ENCODE data around the gene LY6G5C.
A peak's percentile ranks its signal among the peaks of the same experiment; 100 is the strongest.

Gene LY6G5C

DNA sequence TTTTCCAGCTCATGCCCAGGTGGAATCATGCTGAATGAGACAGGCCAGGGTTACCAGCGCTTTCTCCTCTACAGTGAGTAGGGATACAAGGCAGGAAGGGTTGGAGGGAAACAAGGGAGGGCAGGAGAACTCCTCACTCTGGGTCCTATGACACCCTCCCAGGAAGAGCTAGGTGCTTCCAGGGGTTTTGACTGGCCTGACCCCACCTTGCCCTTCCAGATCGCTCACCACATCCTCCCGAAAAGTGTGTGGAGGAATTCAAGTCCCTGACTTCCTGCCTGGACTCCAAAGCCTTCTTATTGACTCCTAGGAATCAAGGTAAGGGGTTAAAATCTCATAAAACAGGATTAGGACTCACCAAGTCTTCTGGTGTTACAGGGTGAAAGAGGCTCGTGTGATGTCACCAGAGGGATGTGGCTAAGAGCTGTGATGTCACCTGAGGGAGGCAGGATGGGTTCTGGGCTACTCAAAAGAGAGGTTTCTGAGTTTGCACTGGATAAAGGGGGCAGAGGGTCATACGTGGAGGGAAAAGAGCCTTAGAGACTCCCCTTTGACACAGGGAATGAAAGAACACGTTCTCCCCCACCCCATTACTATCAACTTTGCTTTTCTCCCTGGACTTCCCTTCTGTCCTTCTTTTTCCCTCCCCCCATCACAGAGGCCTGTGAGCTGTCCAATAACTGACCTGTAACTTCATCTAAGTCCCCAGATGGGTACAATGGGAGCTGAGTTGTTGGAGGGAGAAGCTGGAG, 23.3 kb downstream of the LY6G5C start:
- H3K4me3 Mint-ChIP-seq = no peak overlapping the region
- no peak for DNase-seq (ENCODE audit: low spot score in 2 of 2)
- H3K36me3 Mint-ChIP-seq = peaks cover 17% of the 10 kb centered on the region

GRCh38 chr6:31655349-31656237, 25.3 kb downstream of the LY6G5C start, which contains the start of gene APOM:
TSS of gene APOM (plus strand) at chr6:31655894. CDS start at chr6:31655967, 73 bp downstream.
- no peak for DNase-seq (ENCODE audit: low spot score in 2 of 2)
- peaks cover 53% of the 10 kb centered on the region for H3K4me1 Mint-ChIP-seq
- no peaks in the 10 kb centered on the region for H3K9me3 Mint-ChIP-seq
- no peaks in the 10 kb centered on the region for H3K27me3 Mint-ChIP-seq
- no peak within 1 kb of the TSS for H3K4me3 Mint-ChIP-seq
- H3K36me3 Mint-ChIP-seq = peaks cover 17% of the 10 kb centered on the region
- no peak for ATAC-seq (ENCODE audit: low read depth)
- peak within 1 kb of the TSS; percentile 39 for H3K27ac Mint-ChIP-seq

More for the DNA sequence above, 23.3 kb downstream of the LY6G5C start:
- Mint-ChIP-seq H3K4me1 (peaks cover 54% of the 10 kb centered on the region), H3K9me3 (no peaks in the 10 kb centered on the region), H3K27ac (no peak overlapping the region), H3K27me3 (no peaks in the 10 kb centered on the region)
- no peak for ATAC-seq (ENCODE audit: low read depth)

DNA sequence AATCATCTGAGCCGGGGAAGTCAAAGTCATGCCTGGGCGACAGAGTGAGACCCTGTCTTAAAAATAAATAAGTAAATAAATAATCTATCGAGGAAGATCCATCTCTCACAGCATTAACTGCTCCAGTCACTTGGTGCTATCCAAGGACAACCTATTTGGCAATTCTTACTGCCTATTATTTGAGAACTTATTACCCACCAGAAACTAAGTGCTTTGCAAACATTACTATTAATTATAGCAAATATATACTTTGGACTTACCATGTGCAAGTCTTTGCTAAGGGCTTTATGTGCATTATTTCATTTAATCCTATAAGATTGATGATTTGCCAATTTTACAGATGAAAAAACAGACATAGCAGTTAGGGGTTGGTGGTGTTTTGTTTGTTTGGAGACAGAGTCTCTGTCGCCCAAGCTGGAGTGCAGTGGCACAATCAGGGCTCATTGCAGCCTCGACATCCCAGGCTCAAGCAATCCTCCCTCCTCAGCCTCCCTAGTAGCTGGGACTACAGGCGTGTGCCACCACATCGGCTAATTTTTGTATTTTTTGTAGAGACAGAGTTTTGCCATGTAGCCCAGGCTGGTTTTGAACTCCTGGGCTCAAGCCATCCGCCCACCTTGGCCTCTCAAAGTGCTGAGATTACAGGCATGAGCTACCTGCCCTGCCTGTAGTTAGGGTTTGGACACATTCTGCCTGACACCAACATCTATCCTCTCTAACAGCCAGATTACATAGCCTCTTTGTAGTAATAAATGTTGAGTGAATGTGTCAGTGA, 26.1 kb downstream of the LY6G5C start:
- peaks cover 19% of the 10 kb centered on the region for H3K36me3 Mint-ChIP-seq
- DNase-seq (ENCODE audit: low spot score in 2 of 2) (no peak), ATAC-seq (ENCODE audit: low read depth) (no peak)
- no peaks in the 10 kb centered on the region for H3K9me3 Mint-ChIP-seq
- H3K27ac Mint-ChIP-seq = no peak overlapping the region
- H3K4me3 Mint-ChIP-seq = no peak overlapping the region
- no peaks in the 10 kb centered on the region for H3K27me3 Mint-ChIP-seq
- H3K4me1 Mint-ChIP-seq = peaks cover 47% of the 10 kb centered on the region

DNA sequence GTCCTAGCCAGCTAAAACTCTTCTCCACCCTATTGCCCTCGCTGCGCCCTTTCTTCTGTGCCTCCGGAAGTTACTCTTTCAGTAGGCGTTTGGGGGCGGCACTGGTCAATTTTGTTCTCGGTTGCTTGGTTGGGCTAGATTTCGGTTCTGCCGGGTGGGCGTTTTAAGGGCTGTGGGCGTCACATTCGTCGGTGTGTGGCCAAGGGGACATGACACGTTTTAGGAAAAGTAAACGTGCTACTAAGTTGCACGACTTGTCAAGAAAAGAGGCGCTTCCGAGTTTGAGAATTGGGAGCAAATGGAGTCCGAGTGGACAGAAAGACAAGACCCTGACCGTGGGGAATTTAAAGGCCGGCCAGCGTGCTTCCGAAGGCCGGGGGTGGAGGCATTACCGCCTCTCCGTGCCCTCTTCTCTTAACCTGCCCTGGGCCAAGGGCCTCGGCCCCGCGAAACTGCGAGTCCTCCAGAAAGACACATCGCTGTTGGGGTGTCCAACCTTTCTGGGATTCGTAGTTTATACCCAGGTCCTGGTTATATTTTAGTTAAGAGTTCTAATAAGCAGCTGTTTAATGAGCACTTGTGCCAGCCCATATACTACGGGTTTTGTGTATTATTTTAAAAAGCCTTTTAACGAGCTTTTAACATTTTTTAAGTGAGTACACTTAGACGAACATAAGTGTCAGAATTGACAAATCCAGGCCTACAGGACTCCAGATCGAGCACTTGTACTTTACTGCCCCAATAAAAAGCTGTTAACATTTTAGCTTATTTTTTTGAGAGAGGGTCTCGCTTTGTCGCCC, 27.7 kb downstream of the LY6G5C start:
- DNase-seq (ENCODE audit: low spot score in 2 of 2) (no peak), ATAC-seq (ENCODE audit: low read depth) (peak; percentile 67)
- H3K9me3 Mint-ChIP-seq = no peaks in the 10 kb centered on the region
- no peaks in the 10 kb centered on the region for H3K27me3 Mint-ChIP-seq
- peaks cover 26% of the 10 kb centered on the region for H3K36me3 Mint-ChIP-seq
- peak overlapping the region; percentile 88 for H3K4me3 Mint-ChIP-seq
- H3K4me1 Mint-ChIP-seq = peaks cover 35% of the 10 kb centered on the region
- peak overlapping the region; percentile 99 for H3K27ac Mint-ChIP-seq

DNA sequence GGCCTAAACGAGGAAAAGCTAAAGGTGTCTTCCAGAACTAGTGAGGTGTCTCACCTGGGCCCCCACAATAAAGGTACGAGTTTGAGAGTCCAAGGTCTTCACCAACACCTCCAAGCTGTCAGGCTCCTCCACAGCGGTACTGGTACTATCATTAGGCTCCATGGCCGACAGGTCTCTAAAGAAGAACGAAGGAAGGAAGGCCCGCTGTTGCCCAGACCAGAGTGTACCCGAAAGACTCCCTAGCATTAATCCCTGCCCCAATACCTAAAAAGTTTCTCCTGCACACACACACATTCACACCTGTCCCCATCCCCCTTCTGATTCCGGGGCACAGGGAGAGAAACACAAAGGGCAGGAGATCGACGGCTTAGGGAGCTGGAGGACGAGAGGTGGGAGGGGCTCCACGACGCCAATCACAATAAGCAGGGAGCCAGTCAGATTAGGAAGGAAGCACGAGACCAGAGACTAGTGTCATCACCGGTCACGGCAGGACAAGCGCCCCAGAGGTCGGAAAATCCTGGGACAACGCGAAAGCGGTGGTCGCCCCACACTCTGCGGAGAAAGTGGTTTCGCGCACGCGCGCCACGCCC, 29.2 kb downstream of the LY6G5C start:
- Mint-ChIP-seq H3K36me3 (peaks cover 26% of the 10 kb centered on the region), H3K27ac (peak overlapping the region; percentile 99), H3K4me1 (peaks cover 28% of the 10 kb centered on the region), H3K27me3 (no peaks in the 10 kb centered on the region), H3K9me3 (no peaks in the 10 kb centered on the region), H3K4me3 (peak overlapping the region; percentile 88)
- ATAC-seq (ENCODE audit: low read depth) (no peak), DNase-seq (ENCODE audit: low spot score in 2 of 2) (no peak)

- Mint-ChIP-seq H3K9me3 (no peaks in the 10 kb centered on the region), H3K36me3 (peaks cover 28% of the 10 kb centered on the region), H3K4me1 (peaks cover 3% of the 10 kb centered on the region), H3K4me3 (no peak overlapping the region), H3K27ac (no peak overlapping the region), H3K27me3 (no peaks in the 10 kb centered on the region)
- DNase-seq (ENCODE audit: low spot score in 2 of 2) (no peak), ATAC-seq (ENCODE audit: low read depth) (no peak)
Measured at GRCh38 chr6:31645325-31645724, 35.5 kb downstream of the LY6G5C start.

- Mint-ChIP-seq H3K27ac (no peak overlapping the region), H3K9me3 (no peaks in the 10 kb centered on the region), H3K4me3 (no peak overlapping the region), H3K36me3 (peaks cover 25% of the 10 kb centered on the region), H3K27me3 (no peaks in the 10 kb centered on the region), H3K4me1 (no peaks in the 10 kb centered on the region)
- ATAC-seq (ENCODE audit: low read depth) (no peak), DNase-seq (ENCODE audit: low spot score in 2 of 2) (no peak)
Measured at GRCh38 chr6:31643818-31644454, 36.9 kb downstream of the LY6G5C start.

DNA sequence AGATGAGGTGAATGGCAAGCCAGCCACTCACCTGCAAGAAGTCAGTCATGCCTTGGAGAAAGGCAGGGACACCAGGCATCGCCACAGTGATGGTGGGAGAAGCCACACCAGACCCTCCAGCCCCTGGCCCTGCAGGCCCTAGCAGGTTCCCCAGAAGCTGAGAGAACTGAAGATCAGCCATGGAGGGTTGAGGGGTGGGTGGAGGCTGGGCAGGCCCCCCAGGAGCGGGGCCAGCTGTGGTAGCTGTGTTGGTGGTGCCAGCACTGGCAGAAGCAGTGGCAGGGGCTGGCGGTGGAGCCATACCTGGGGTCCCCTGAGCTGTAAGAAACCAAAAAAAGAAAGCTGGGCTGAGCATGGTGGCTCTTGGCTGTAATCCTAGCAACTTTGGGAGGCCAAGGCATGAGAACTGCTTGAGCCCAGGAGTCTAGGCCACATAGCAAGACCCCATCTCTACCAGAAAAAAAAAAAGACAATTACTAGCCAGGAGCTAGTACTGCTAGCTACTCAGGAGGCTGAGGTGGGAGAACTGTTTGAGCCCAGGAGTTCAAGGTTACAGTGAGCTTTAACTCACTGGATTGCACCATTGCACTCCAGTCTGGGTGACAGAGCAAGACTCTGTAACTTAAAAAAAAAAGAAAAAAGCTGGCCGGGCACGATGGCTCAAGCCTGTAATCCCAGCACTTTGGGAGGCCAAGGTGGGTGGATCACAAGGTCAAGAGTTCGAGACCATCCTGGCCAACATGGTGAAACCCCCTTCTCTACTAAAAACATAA, 37.9 kb downstream of the LY6G5C start:
- Mint-ChIP-seq H3K4me1 (no peaks in the 10 kb centered on the region), H3K9me3 (no peaks in the 10 kb centered on the region), H3K27ac (peak overlapping the region; percentile 35), H3K27me3 (no peaks in the 10 kb centered on the region), H3K36me3 (peaks cover 25% of the 10 kb centered on the region), H3K4me3 (no peak overlapping the region)
- no peak for DNase-seq (ENCODE audit: low spot score in 2 of 2)
- ATAC-seq (ENCODE audit: low read depth) = no peak

DNA sequence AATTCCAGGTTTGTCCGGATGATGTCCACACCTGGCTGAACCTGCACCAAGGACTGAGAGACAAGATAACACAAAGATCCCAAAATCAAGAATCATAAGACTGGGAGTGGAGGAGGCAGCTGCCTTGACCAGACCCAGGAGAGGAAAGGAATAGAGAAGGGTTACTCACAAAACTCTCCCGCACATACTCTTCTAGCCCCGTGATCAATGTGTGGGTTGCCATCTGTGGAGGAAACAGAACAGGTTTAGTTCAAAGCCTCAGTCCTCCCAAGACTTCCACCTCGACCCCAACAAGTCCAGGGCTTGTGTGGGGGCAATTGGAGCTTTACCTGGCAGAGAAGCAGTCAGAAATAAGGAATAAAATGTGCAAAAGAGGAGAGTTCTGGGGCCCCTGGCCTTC, 39.5 kb downstream of the LY6G5C start:
- Mint-ChIP-seq H3K4me3 (no peak overlapping the region), H3K4me1 (no peaks in the 10 kb centered on the region), H3K27ac (no peak overlapping the region), H3K36me3 (peaks cover 31% of the 10 kb centered on the region), H3K27me3 (no peaks in the 10 kb centered on the region), H3K9me3 (no peaks in the 10 kb centered on the region)
- ATAC-seq (ENCODE audit: low read depth) = no peak
- no peak for DNase-seq (ENCODE audit: low spot score in 2 of 2)

GRCh38 chr6:31640612-31641011, 40.3 kb downstream of the LY6G5C start:
- ATAC-seq (ENCODE audit: low read depth) (no peak), DNase-seq (ENCODE audit: low spot score in 2 of 2) (no peak)
- Mint-ChIP-seq H3K27ac (peak overlapping the region; percentile 9), H3K36me3 (peaks cover 32% of the 10 kb centered on the region), H3K9me3 (no peaks in the 10 kb centered on the region), H3K4me1 (no peaks in the 10 kb centered on the region), H3K4me3 (no peak overlapping the region), H3K27me3 (no peaks in the 10 kb centered on the region)

- DNase-seq (ENCODE audit: low spot score in 2 of 2) (no peak), ATAC-seq (ENCODE audit: low read depth) (no peak)
- H3K4me3 Mint-ChIP-seq = no peak overlapping the region
- no peaks in the 10 kb centered on the region for H3K27me3 Mint-ChIP-seq
- no peaks in the 10 kb centered on the region for H3K9me3 Mint-ChIP-seq
- H3K4me1 Mint-ChIP-seq = no peaks in the 10 kb centered on the region
- peaks cover 29% of the 10 kb centered on the region for H3K36me3 Mint-ChIP-seq
- no peak overlapping the region for H3K27ac Mint-ChIP-seq
Measured at GRCh38 chr6:31639449-31639861, 41.4 kb downstream of the LY6G5C start.

DNA sequence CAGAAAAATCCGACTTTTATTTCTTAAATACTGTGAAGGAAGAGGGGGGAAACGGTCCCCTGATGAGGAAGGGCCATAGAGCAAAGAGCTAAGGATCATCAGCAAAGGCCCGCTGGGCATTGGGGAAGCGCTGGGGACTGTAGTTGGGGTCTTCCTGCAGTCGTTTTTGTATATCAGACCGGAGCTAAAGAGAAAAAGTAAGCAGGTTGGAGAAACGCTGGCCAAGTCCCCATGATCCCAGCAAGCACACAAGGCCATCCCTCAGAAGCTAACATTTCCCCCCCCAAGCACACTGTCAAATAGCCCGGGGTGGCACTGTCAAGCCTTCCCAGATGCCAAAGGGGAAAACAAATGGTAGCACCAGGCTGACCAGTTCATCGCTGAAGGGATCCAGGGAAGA, 41.8 kb downstream of the LY6G5C start:
- H3K4me1 Mint-ChIP-seq = peaks cover 1% of the 10 kb centered on the region
- no peaks in the 10 kb centered on the region for H3K27me3 Mint-ChIP-seq
- ATAC-seq (ENCODE audit: low read depth) (no peak), DNase-seq (ENCODE audit: low spot score in 2 of 2) (no peak)
- H3K27ac Mint-ChIP-seq = peak overlapping the region; percentile 33
- H3K9me3 Mint-ChIP-seq = no peaks in the 10 kb centered on the region
- H3K4me3 Mint-ChIP-seq = no peak overlapping the region
- H3K36me3 Mint-ChIP-seq = peaks cover 30% of the 10 kb centered on the region

All from memory B cell (primary cell).